ENCODE measurements around the gene CREG2. TPM values are rescaled to one million over a fixed set of nuclear protein-coding genes. Genes with fewer than 3 reads are reported as not detected.

Gene CREG2
- total and polyA plus RNA-seq, 2 experiments from 2014 or later = 1.7 to 2.6 TPM

DNA sequence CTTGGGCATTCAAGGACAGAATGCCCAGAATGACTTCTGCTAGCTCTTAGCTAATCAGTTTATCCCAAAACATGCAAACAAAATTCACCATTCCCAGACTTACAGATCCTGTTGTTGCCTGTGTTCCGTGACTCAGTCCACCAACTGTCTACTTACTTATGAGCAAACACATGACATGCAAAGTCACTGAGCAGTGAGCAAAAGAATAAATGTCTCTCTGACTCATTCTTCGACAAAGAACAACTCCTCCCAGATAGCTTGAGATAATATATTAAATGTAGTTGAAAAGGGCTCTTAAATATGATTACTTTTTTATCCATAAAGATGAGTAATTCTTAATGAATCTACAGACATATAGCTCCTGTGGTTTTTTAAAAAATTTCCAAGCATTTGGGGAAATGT lies 9.0 kb upstream of the CREG2 start (continued):
- TF ChIP-seq, protein P1, sequence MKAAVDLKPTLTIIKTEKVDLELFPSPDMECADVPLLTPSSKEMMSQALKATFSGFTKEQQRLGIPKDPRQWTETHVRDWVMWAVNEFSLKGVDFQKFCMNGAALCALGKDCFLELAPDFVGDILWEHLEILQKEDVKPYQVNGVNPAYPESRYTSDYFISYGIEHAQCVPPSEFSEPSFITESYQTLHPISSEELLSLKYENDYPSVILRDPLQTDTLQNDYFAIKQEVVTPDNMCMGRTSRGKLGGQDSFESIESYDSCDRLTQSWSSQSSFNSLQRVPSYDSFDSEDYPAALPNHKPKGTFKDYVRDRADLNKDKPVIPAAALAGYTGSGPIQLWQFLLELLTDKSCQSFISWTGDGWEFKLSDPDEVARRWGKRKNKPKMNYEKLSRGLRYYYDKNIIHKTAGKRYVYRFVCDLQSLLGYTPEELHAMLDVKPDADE (IDR thresholded peaks at IDR 0.05) = no peak
- TF ChIP-seq NANOG (IDR thresholded peaks at IDR 0.05; ENCODE audit: borderline replicate concordance) = no peak
- no peak for TF ChIP-seq EZH2 (IDR thresholded peaks at IDR 0.05; ENCODE audit: low read depth, unreplicated experiment)

DNA sequence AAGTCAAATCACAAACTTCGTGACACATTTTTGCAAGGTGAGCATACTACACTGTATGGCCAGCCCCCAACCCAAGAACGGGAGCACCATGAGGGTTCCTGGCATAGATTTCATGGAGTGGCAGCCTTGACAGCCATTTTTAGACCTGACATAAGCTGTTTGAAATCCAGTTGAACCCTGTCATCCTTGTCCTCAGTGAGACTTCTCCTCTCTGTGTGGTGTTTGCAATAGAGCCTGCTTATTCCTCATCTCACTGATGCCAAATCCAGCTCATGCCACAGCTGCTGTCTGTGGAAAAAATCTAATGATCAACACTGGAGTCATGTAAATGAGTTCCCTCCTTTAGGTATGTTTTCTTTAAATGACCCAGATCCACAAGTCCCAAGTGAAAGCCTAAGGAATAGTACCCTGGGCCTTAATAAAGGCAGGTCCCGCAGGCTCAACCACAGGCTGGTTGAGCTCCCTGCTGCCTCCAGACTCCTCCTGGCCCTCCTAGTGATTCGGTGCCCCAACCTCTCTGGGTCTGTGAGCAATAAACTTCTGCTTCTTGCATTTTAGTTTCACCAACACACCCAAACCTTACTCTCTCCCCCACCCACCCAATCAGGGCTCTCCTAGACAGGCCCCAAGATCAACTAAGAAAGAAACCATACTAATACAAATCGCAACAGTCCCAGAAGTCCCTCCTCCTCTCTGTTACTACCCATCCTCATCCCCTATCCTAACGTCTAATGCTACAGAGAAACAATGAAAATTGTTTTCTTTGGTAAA lies 8.4 kb upstream of the CREG2 start:
- Histone ChIP-seq H3K36me3 (ENCODE audit: insufficient read depth) (no peaks in the 10 kb centered on the region), H3K27ac (ENCODE audit: low read depth) (no peak overlapping the region), H3K27me3 (ENCODE audit: insufficient read depth) (no peaks in the 10 kb centered on the region), H3K79me2 (replicated peaks; ENCODE audit: insufficient read depth) (no peaks in the 10 kb centered on the region), H3F3A (replicated peaks; ENCODE audit: low read depth) (no peaks in the 10 kb centered on the region), H3K4me2 (no peak overlapping the region), H3K9me2 (ENCODE audit: insufficient read depth) (no peaks in the 10 kb centered on the region), H3K4me1 (ENCODE audit: insufficient read depth) (no peaks in the 10 kb centered on the region), H4K20me1 (replicated peaks; ENCODE audit: insufficient read depth) (no peaks in the 10 kb centered on the region), H3K4me3 (no peak overlapping the region), H2AFZ (no peak overlapping the region)
- no peak overlapping the region for H3K4me3 Mint-ChIP-seq
- peaks cover 16% of the 10 kb centered on the region for H3K4me1 Mint-ChIP-seq
- H3K27me3 Mint-ChIP-seq (ENCODE audit: insufficient read depth, low read depth, poor library complexity) = peaks cover 7% of the 10 kb centered on the region
- no peak for ATAC-seq
- TF ChIP-seq EZH2 (IDR thresholded peaks at IDR 0.05; ENCODE audit: low read depth, unreplicated experiment) (no peak), EZH2phosphoT487 (IDR thresholded peaks at IDR 0.05; ENCODE audit: unreplicated experiment) (no peak), CREB1 (CRISPR knock-in tag; IDR thresholded peaks at IDR 0.05; ENCODE audit: low read depth) (no peak), STAT1 (IDR thresholded peaks at IDR 0.05; ENCODE audit: unreplicated experiment) (no peak), ZNF114 (CRISPR knock-in tag; IDR thresholded peaks at IDR 0.05) (no peak), NANOG (IDR thresholded peaks at IDR 0.05; ENCODE audit: borderline replicate concordance) (no peak)
- TF ChIP-seq, protein P2, sequence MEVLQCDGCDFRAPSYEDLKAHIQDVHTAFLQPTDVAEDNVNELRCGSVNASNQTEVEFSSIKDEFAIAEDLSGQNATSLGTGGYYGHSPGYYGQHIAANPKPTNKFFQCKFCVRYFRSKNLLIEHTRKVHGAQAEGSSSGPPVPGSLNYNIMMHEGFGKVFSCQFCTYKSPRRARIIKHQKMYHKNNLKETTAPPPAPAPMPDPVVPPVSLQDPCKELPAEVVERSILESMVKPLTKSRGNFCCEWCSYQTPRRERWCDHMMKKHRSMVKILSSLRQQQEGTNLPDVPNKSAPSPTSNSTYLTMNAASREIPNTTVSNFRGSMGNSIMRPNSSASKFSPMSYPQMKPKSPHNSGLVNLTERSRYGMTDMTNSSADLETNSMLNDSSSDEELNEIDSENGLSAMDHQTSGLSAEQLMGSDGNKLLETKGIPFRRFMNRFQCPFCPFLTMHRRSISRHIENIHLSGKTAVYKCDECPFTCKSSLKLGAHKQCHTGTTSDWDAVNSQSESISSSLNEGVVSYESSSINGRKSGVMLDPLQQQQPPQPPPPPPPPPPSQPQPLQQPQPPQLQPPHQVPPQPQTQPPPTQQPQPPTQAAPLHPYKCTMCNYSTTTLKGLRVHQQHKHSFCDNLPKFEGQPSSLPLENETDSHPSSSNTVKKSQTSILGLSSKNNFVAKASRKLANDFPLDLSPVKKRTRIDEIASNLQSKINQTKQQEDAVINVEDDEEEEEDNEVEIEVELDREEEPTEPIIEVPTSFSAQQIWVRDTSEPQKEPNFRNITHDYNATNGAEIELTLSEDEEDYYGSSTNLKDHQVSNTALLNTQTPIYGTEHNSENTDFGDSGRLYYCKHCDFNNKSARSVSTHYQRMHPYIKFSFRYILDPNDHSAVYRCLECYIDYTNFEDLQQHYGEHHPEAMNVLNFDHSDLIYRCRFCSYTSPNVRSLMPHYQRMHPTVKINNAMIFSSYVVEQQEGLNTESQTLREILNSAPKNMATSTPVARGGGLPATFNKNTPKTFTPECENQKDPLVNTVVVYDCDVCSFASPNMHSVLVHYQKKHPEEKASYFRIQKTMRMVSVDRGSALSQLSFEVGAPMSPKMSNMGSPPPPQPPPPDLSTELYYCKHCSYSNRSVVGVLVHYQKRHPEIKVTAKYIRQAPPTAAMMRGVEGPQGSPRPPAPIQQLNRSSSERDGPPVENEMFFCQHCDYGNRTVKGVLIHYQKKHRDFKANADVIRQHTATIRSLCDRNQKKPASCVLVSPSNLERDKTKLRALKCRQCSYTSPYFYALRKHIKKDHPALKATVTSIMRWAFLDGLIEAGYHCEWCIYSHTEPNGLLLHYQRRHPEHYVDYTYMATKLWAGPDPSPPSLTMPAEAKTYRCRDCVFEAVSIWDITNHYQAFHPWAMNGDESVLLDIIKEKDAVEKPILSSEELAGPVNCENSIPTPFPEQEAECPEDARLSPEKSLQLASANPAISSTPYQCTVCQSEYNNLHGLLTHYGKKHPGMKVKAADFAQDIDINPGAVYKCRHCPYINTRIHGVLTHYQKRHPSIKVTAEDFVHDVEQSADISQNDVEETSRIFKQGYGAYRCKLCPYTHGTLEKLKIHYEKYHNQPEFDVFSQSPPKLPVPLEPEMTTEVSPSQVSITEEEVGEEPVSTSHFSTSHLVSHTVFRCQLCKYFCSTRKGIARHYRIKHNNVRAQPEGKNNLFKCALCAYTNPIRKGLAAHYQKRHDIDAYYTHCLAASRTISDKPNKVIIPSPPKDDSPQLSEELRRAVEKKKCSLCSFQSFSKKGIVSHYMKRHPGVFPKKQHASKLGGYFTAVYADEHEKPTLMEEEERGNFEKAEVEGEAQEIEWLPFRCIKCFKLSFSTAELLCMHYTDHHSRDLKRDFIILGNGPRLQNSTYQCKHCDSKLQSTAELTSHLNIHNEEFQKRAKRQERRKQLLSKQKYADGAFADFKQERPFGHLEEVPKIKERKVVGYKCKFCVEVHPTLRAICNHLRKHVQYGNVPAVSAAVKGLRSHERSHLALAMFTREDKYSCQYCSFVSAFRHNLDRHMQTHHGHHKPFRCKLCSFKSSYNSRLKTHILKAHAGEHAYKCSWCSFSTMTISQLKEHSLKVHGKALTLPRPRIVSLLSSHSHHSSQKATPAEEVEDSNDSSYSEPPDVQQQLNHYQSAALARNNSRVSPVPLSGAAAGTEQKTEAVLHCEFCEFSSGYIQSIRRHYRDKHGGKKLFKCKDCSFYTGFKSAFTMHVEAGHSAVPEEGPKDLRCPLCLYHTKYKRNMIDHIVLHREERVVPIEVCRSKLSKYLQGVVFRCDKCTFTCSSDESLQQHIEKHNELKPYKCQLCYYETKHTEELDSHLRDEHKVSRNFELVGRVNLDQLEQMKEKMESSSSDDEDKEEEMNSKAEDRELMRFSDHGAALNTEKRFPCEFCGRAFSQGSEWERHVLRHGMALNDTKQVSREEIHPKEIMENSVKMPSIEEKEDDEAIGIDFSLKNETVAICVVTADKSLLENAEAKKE (CRISPR knock-in tag; IDR thresholded peaks at IDR 0.05) = no peak
- no peaks in the 10 kb centered on the region; the same call in 2 of the 3 replicates for H3K9me3 Mint-ChIP-seq
- no peaks in the 10 kb centered on the region for H3K36me3 Mint-ChIP-seq (ENCODE audit: low read depth)
- no peak overlapping the region for H3K27ac Mint-ChIP-seq
- no peak for DNase-seq (ENCODE audit: low spot score)

All from GM23338 (cell line).